Panc1 (cell line): ENCODE results near the gene TNFRSF18.

Experiments used
- CTCF ChIP-seq: fragments of 450-650 bp; IDR thresholded peaks from 2 replicates; pipeline ENCODE4 v1.5.1; 2017; ENCODE audit warnings: mild to moderate bottlenecking
- REST ChIP-seq, 2 experiments: IDR thresholded peaks; 2 replicates each; pipeline ENCODE4 v1.6.1; 2011 to 2012; ENCODE audit warnings: low read depth in 2 of 2, control low read depth in 1 of 2, low read length in 1 of 2, mild to moderate bottlenecking in 1 of 2, moderate library complexity in 1 of 2; ENCODE audit not compliant: insufficient read depth in 1 of 2

GRCh38 chr1:1176931-1177330 is 29.5 kb downstream of the TNFRSF18 start:
- TF ChIP-seq CTCF, result no peak
- TF ChIP-seq REST (IDR thresholded peaks at IDR 0.05; ENCODE audit: insufficient read depth in 1 of 2, low read depth in 2 of 2, low read length in 1 of 2), result no peak
